ENCODE results near the gene CMBL. TPM values are rescaled to one million over a fixed set of nuclear protein-coding genes. Genes with fewer than 3 reads are reported as not detected.

The CMBL gene
- total and polyA plus RNA-seq, 2 of the 13 experiments (the other 11 are each of a cell fraction or from before 2014, with no cell fraction given) = 11.5 to 17.0 TPM

GRCh38 chr5:10307206-10308148, at the start of gene CMBL (continued):
- TF ChIP-seq NFKB2 (CRISPR knock-in tag; IDR thresholded peaks at IDR 0.05; ENCODE audit: borderline replicate concordance) (peak; percentile 82; the same call in 1 of the 2 replicates), ZNF33B (CRISPR knock-in tag; IDR thresholded peaks at IDR 0.05) (no peak), PBX3 (CRISPR knock-in tag; IDR thresholded peaks at IDR 0.05; ENCODE audit: borderline replicate concordance) (no peak), ZNF382 (CRISPR knock-in tag; IDR thresholded peaks at IDR 0.05; ENCODE audit: borderline replicate concordance) (no peak), SPEN (CRISPR knock-in tag; IDR thresholded peaks at IDR 0.05; ENCODE audit: low read depth) (no peak), RCOR2 (CRISPR knock-in tag; IDR thresholded peaks at IDR 0.05) (no peak), MAZ (IDR thresholded peaks at IDR 0.05; ENCODE audit: borderline replicate concordance, low read depth, low read length) (no peak), MAZ (CRISPR knock-in tag; IDR thresholded peaks at IDR 0.05; ENCODE audit: low read depth) (peak; percentile 86), HOMEZ (CRISPR knock-in tag; IDR thresholded peaks at IDR 0.05; ENCODE audit: low read depth) (no peak), ADNP (CRISPR knock-in tag; IDR thresholded peaks at IDR 0.05) (no peak), ZNF207 (IDR thresholded peaks at IDR 0.05; ENCODE audit: borderline replicate concordance) (no peak), ZNF790 (CRISPR knock-in tag; IDR thresholded peaks at IDR 0.05; ENCODE audit: borderline replicate concordance) (peak; percentile 79; the same call in 1 of the 2 replicates), ZHX1 (CRISPR knock-in tag; IDR thresholded peaks at IDR 0.05; ENCODE audit: low read depth) (no peak), HES4 (CRISPR knock-in tag; IDR thresholded peaks at IDR 0.05; ENCODE audit: borderline replicate concordance) (no peak), STAT5B (CRISPR knock-in tag; IDR thresholded peaks at IDR 0.05) (no peak; the same call in 1 of the 2 replicates), ZNF235 (CRISPR knock-in tag; IDR thresholded peaks at IDR 0.05; ENCODE audit: borderline replicate concordance) (no peak), PHB2 (IDR thresholded peaks at IDR 0.05; ENCODE audit: partially characterized antibody) (no peak), ZNF841 (CRISPR knock-in tag; IDR thresholded peaks at IDR 0.05; ENCODE audit: borderline replicate concordance) (no peak), ZSCAN31 (CRISPR knock-in tag; IDR thresholded peaks at IDR 0.05; ENCODE audit: low read depth) (peak; percentile 82), ZNF580 (CRISPR knock-in tag; IDR thresholded peaks at IDR 0.05; ENCODE audit: borderline replicate concordance, low read depth) (no peak; the same call in 1 of the 2 replicates), ZNF460 (CRISPR knock-in tag; IDR thresholded peaks at IDR 0.05; ENCODE audit: borderline replicate concordance) (peak; percentile 15; the same call in 1 of the 2 replicates), KLF12 (CRISPR knock-in tag; IDR thresholded peaks at IDR 0.05; ENCODE audit: borderline replicate concordance) (0 out of 2 replicates have a peak, but pooled peaks have one; percentile 30), BCL6 (CRISPR knock-in tag; IDR thresholded peaks at IDR 0.05) (peak; percentile 34; the same call in 1 of the 2 replicates), CBX1 (IDR thresholded peaks at IDR 0.05; ENCODE audit: low read depth) (no peak), SSRP1 (CRISPR knock-in tag; IDR thresholded peaks at IDR 0.05) (peak; percentile 51; the same call in 1 of the 2 replicates)

Data from HepG2 (cell line).